Adrenal gland (tissue), 12 donors: ENCODE results near the gene IFT172. TPM values are rescaled to one million over a fixed set of nuclear protein-coding genes. Genes with fewer than 3 reads are reported as not detected.

Experiments used
- DNase-seq, 7 donors: peaks; one replicate each; pipeline ENCODE4 v3.0.0-alpha.2; 2019 to 2020
- H3K27ac ChIP-seq, 5 donors: fragments of 200-600 bp; sonication (generic) in 4 of 5; 1 replicate in 3 of 5; 2 replicates in 2 of 5; pipeline versions ENCODE4 v1.5.1 to v1.8.0; 2016 to 2020; ENCODE audit warnings: mild to moderate bottlenecking in 1 of 5
- H3K27me3 ChIP-seq: fragments of 200-600 bp; 2 replicates; pipeline ENCODE4 v1.8.0; 2021
- H3K36me3 ChIP-seq, 2 donors: fragments of 200-600 bp; replicated peaks in 1 of 2; 1 replicate in 1 of 2; 2 replicates in 1 of 2; pipeline versions ENCODE4 v1.5.1 to v1.8.0; 2018 to 2022
- H3K4me1 ChIP-seq, 2 donors: fragments of 200-600 bp; replicated peaks in 1 of 2; 1 replicate in 1 of 2; 2 replicates in 1 of 2; pipeline versions ENCODE4 v1.5.1 to v1.8.0; 2018 to 2021
- H3K4me3 ChIP-seq, 4 donors: fragments of 200-600 bp; sonication (generic) in 3 of 4; one replicate each; pipeline ENCODE4 v1.5.1; 2016 to 2018
- H3K9me3 ChIP-seq, 3 donors: fragments of 200-600 bp; sonication (generic) in 1 of 3; replicated peaks in 1 of 3; 1 replicate in 2 of 3; 2 replicates in 1 of 3; pipeline versions ENCODE4 v1.5.1 to v1.8.0; 2016 to 2021
- CTCF ChIP-seq, 6 experiments: fragments of 450-650 bp in 4 of 6; fragments of 200-600 bp in 2 of 6; sonication (generic) in 1 of 6; IDR thresholded peaks; 1 replicate in 5 of 6; 2 replicates in 1 of 6; pipeline versions ENCODE4 v1.5.1 to v1.8.0; 2016 to 2021; ENCODE audit warnings: antibody characterized with exemption in 6 of 6, mild to moderate bottlenecking in 2 of 6, moderate library complexity in 1 of 6
- POLR2A ChIP-seq, 2 donors: fragments of 450-650 bp; IDR thresholded peaks; one replicate each; pipeline ENCODE4 v1.6.1; 2017; ENCODE audit warnings: antibody characterized with exemption in 2 of 2, mild to moderate bottlenecking in 2 of 2, moderate library complexity in 1 of 2
- WGBS, 4 donors: extraction: QIAGEN DNeasy Blood & Tissue Kit in 2 of 4; methylation state at CpG; one replicate each; pipeline versions ENCODE4 v1.1.5 to v1.1.7; 2013 to 2017; 5-methylcytosine and 5-hydroxymethylcytosine counted together
- intact Hi-C, 2 donors: fragments of 100-400 bp; cut with DNase I; formaldehyde crosslinking; loops; one replicate each; pipeline versions ENCODE4 v1.14.1 to v1.15.0; 2022 to 2023
- polyA plus RNA-seq, 3 donors: library from polyadenylated mRNA; stranded (reverse); fragments of 200-250 nt in 2 of 3; fragments of 350-450 nt in 1 of 3; fragmentation: Illumina TruSeq in 1 of 3; extraction: RNeasy Lipid Tissue Mini Kit (QIAGEN cat#74804) in 1 of 3; gene quantifications; one replicate each; pipeline ENCODE4 v1.2.3, GENCODE V29; 2013 to 2014
- total RNA-seq, 9 donors: library from RNA; depleted of rRNA in 4 of 9; stranded (reverse); fragments of >200 nt in 4 of 9; fragments of 120-200 nt in 1 of 9; fragmentation: NEBNext Ultra II Directional in 1 of 9; extraction: Animal tissue kit (Norgen Biotek cat#: 25700) in 1 of 9; gene quantifications; one replicate each; pipeline versions ENCODE4 v1.1.0 to v1.2.4, GENCODE V29; 2013 to 2023
- donor health status: healthy with polysubstance abuse.
- donor health status: Bipolar disorder and iron deficiency.
- donor health status: DM: yes; HTN: yes; CAD: no.
- donor health status: DM: no; HTN: no; CAD: no.
- donor health status: DM: no; HTN: no; CAD: no.
- donor health status: DM: yes; HTN: yes; CAD: no.

IFT172 gene
- total and polyA plus RNA-seq, 12 donors: 6.3 to 113 (median 17.6) TPM

DNA sequence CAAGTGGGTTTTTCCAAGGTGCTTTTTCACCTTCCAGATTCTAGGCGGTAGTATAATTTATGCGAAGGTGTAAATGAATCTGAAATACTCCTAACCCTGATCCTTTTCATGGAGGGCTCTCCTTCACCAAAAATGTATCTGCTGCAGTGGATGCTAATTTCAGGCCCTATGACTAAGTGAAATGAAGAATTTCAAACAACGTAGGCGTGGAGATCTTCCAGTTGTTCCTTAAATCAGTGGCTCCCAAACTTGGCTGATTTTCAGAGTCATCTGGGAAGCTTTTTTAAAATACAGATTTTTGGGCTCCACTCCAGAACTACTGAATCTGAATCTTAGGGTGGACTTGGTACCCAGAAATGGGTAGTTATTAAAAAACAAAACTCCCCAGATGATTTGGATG, 12.6 kb upstream of the IFT172 start:
- Histone ChIP-seq H3K27me3 (no peaks in the 10 kb centered on the region), H3K4me1 (no peaks in the 10 kb centered on the region), H3K9me3 (no peaks in the 10 kb centered on the region), H3K4me3 (no peak overlapping the region), H3K36me3 (no peaks in the 10 kb centered on the region), H3K27ac (no peak overlapping the region)
- WGBS, 4 donors: 81 to 83% (median 82%) methylated on average over 4 of the region's 4 CpGs
- TF ChIP-seq CTCF (IDR thresholded peaks at IDR 0.05): no peak
- TF ChIP-seq POLR2A (IDR thresholded peaks at IDR 0.05): no peak
- no peak for DNase-seq
- intact Hi-C loops: no loop called here

DNA sequence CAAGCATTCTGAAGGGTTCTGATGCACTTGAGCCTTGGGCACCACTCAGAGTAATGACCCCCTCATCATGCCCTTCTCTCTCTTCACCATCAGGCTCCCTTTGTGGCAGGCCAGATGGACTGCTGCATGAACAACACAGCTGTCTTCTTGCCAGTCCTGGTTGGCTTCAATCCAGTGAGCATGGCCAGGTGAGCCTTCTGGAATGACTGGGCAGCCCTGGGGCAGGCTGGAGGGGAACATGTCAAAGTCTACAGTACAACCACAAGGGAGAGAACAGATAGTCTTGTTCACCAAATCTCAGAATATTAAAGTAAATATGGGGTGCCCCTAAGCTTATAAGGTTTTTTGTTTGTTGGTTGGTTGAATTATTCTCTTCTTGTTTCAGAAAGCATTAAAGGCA, 11.5 kb upstream of the IFT172 start:
- H3K4me1 ChIP-seq: no peaks in the 10 kb centered on the region
- intact Hi-C loops: no loop called here
- H3K36me3 ChIP-seq: no peaks in the 10 kb centered on the region
- no peak overlapping the region for H3K4me3 ChIP-seq
- H3K27ac ChIP-seq: no peak overlapping the region
- no peaks in the 10 kb centered on the region for H3K27me3 ChIP-seq
- DNase-seq: no peak
- no peaks in the 10 kb centered on the region for H3K9me3 ChIP-seq
- no peak for TF ChIP-seq POLR2A (IDR thresholded peaks at IDR 0.05)
- no peak for TF ChIP-seq CTCF (IDR thresholded peaks at IDR 0.05)

DNA sequence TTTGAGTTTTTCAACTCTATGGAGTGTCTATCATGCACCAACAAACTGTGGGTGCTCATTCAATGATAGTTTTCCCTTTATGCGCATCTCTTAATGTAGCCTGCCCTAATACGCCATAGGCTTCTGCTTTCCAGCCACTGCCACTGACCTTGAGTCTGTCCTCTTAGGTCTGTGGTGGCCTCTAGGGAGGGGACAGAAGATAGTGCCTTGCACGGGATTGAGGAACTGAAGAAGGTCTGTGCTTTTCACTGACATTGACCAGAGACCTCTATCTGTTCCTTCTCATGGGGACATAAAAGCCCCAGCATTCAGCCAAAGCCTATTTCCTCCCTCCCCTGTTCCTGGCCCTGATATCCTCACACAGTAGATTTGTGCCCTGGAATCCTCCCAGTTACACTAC, 9.4 kb upstream of the IFT172 start:
- intact Hi-C loops: no loop called here
- Histone ChIP-seq H3K4me3 (no peak overlapping the region), H3K36me3 (no peaks in the 10 kb centered on the region), H3K27ac (no peak overlapping the region), H3K27me3 (no peaks in the 10 kb centered on the region), H3K9me3 (no peaks in the 10 kb centered on the region), H3K4me1 (peaks cover 0 to 9% of the 10 kb centered on the region in 2 donors)
- no peak for TF ChIP-seq POLR2A (IDR thresholded peaks at IDR 0.05)
- DNase-seq: no peak
- 73 to 83% (median 78%) methylated on average over 3 of the region's 3 CpGs for WGBS, 4 donors

GRCh38 chr2:27497288-27497627, 7.7 kb upstream of the IFT172 start:
- DNase-seq: no peak
- Histone ChIP-seq H3K9me3 (no peaks in the 10 kb centered on the region), H3K27ac (no peak overlapping the region), H3K36me3 (no peaks in the 10 kb centered on the region), H3K27me3 (no peaks in the 10 kb centered on the region), H3K4me1 (peaks cover 6 to 12% of the 10 kb centered on the region in 2 donors), H3K4me3 (no peak overlapping the region)
- TF ChIP-seq POLR2A (IDR thresholded peaks at IDR 0.05) (no peak), CTCF (IDR thresholded peaks at IDR 0.05) (no peak)
- 73 to 89% (median 84%) methylated on average over 4 of the region's 4 CpGs for WGBS, 4 donors
- intact Hi-C loops: no loop called here

DNA sequence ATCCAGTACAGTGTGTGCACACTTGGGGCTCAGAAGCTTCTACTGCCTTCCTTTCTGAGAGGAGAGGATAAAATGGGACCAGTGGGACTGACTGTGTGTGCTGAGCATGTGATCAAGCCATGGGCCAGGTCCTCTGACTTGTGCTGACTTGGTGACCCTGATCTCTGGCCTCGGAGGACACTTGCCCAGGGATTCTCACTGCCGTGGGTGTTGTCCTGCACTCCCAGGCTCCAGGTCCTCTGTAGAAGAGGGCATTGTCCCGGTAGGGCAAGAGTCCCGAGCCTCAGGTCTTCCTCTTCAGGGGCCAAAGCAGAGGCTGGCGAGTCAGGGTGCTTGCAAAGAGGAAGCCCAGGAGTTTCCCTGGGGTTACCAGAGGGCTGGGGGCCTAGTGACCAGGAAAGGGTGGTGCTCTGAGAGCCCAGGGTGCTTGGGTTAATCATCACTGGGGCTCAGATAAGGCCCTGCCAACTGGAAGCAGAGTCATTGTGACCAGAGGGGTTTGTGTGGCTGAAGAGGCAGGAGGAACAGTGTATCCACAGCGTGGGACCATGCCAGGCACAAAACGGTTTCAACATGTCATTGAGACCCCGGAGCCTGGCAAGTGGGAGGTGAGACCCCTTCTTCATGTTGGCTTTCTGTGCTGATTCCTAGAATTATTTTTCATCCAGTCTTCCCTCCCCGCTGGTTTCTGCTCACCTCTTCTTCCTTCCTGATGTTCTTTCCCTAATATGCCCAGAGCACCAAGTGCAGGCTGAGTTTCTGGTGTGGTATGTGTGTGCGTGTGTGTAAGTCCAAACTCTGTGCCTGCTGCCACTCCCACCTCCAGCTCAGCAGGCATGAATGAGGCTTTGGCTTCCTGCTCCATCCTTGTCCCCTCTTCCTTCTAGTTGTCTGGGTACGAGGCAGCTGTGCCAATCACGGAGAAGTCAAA, 7.1 kb upstream of the IFT172 start, which contains the start of gene GCKR:
Gene GCKR, plus strand, starts transcription at position 483 of the 931 bp plus-strand sequence. Its CDS starts 66 bp downstream, at position 549.
- Histone ChIP-seq H3K4me3 (no peak within 1 kb of the TSS), H3K9me3 (no peaks in the 10 kb centered on the region), H3K27me3 (no peaks in the 10 kb centered on the region), H3K36me3 (peaks cover 0 to 6% of the 10 kb centered on the region in 2 donors), H3K4me1 (peaks cover 6 to 12% of the 10 kb centered on the region in 2 donors), H3K27ac (peak within 1 kb of the TSS in 2 of 5 donors; percentile 63 to 96)
- TF ChIP-seq POLR2A (IDR thresholded peaks at IDR 0.05) (no peak), CTCF (IDR thresholded peaks at IDR 0.05) (no peak)
- intact Hi-C loops: no loop called here
- peak in 6 of 7 donors; percentile 32 to 79 (median 66) for DNase-seq
- WGBS, 4 donors: 70 to 81% (median 73%) methylated on average over 10 to 12 of the region's 12 CpGs
